Measurements from ENCODE around the gene PSPC1. TPM values are rescaled to one million over a fixed set of nuclear protein-coding genes. Genes with fewer than 3 reads are reported as not detected.
"Not testable (repeated sequence)": the region's sequence is repeated elsewhere in the genome, so short reads cannot be mapped to it uniquely, and the experiment has no call there.

PSPC1 gene
- total RNA-seq, 4 donors from 2014 or later, result 41.6 to 53.8 (median 44.1) TPM

DNA sequence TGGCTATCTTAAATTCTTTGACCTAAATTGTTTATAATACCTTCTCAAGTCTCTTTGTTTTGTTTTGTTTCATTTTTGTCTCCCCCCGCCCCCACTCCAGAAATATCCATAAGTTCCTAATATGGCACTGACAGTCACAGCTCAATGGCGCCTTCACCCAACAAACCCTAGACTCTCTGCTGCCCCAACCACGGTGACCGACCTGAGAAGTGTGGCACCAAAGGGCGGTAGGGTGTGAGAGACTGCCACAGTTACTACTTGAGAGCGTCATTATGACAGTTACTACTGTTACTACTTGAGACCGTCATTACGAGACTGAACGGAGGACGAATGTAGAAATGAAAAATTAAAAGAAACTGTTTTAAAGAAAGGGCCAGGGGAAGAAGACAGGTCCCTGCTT is 34.4 kb upstream of the PSPC1 start:
- TF ChIP-seq, protein P1, sequence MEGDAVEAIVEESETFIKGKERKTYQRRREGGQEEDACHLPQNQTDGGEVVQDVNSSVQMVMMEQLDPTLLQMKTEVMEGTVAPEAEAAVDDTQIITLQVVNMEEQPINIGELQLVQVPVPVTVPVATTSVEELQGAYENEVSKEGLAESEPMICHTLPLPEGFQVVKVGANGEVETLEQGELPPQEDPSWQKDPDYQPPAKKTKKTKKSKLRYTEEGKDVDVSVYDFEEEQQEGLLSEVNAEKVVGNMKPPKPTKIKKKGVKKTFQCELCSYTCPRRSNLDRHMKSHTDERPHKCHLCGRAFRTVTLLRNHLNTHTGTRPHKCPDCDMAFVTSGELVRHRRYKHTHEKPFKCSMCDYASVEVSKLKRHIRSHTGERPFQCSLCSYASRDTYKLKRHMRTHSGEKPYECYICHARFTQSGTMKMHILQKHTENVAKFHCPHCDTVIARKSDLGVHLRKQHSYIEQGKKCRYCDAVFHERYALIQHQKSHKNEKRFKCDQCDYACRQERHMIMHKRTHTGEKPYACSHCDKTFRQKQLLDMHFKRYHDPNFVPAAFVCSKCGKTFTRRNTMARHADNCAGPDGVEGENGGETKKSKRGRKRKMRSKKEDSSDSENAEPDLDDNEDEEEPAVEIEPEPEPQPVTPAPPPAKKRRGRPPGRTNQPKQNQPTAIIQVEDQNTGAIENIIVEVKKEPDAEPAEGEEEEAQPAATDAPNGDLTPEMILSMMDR (IDR thresholded peaks at IDR 0.05 in 4 of 5, conservative IDR thresholded peaks at IDR 0.05 in 1 of 5), result no peak
- TF ChIP-seq POLR2A (IDR thresholded peaks at IDR 0.05), result no peak
- Histone ChIP-seq H3K36me3 (peaks cover 0 to 15% of the 10 kb centered on the region in 2 donors), H3K4me3 (no peak overlapping the region), H3K4me1 (no peaks in the 10 kb centered on the region), H3K27me3 (no peaks in the 10 kb centered on the region), H3K27ac (no peak overlapping the region), H3K9me3 (no peaks in the 10 kb centered on the region)
- intact Hi-C loops (cut with DNase I; ENCODE audit: low total_unique reads) (no loop called here), in situ Hi-C loops (cut with MboI; ENCODE audit: low sequenced_read_pairs in 4 of 4) (no loop called here)
- ATAC-seq, result no peak
- DNase-seq, result no peak

GRCh38 chr13:19815842-19816241 is 33.1 kb upstream of the PSPC1 start:
- H3K4me1 ChIP-seq; DNase-seq; H3K9me3 ChIP-seq; ATAC-seq; H3K4me3 ChIP-seq; H3K27me3 ChIP-seq; H3K27ac ChIP-seq; intact Hi-C loops (cut with DNase I; ENCODE audit: low total_unique reads); in situ Hi-C loops (cut with MboI; ENCODE audit: low sequenced_read_pairs in 4 of 4): not testable (repeated sequence)
- peaks cover 0 to 15% of the 10 kb centered on the region in 2 donors for H3K36me3 ChIP-seq

GRCh38 chr13:19810996-19811881 is 28.5 kb upstream of the PSPC1 start:
- Histone ChIP-seq H3K36me3 (no peaks in the 10 kb centered on the region), H3K4me1 (no peaks in the 10 kb centered on the region), H3K27ac (no peak overlapping the region), H3K9me3 (no peaks in the 10 kb centered on the region), H3K4me3 (no peak overlapping the region), H3K27me3 (no peaks in the 10 kb centered on the region)
- intact Hi-C loops (cut with DNase I; ENCODE audit: low total_unique reads), result no loop called here
- ATAC-seq, result no peak
- TF ChIP-seq, protein P1 (IDR thresholded peaks at IDR 0.05 in 4 of 5, conservative IDR thresholded peaks at IDR 0.05 in 1 of 5), result no peak
- no peak for TF ChIP-seq POLR2A (IDR thresholded peaks at IDR 0.05)
- no peak for DNase-seq
- in situ Hi-C loops (cut with MboI; ENCODE audit: low sequenced_read_pairs in 4 of 4), result no loop called here

- no peak for TF ChIP-seq POLR2A (IDR thresholded peaks at IDR 0.05)
- TF ChIP-seq, protein P1 (IDR thresholded peaks at IDR 0.05 in 4 of 5, conservative IDR thresholded peaks at IDR 0.05 in 1 of 5), result no peak
- no peak for ATAC-seq
- Histone ChIP-seq H3K9me3 (no peaks in the 10 kb centered on the region), H3K36me3 (no peaks in the 10 kb centered on the region), H3K27ac (no peak overlapping the region), H3K27me3 (no peaks in the 10 kb centered on the region), H3K4me3 (no peak overlapping the region), H3K4me1 (no peaks in the 10 kb centered on the region)
- no peak for DNase-seq
- in situ Hi-C loops (cut with MboI; ENCODE audit: low sequenced_read_pairs in 4 of 4) (no loop called here), intact Hi-C loops (cut with DNase I; ENCODE audit: low total_unique reads) (no loop called here)
These were observed 27.4 kb upstream of the PSPC1 start for GRCh38 chr13:19810151-19810550.

DNA sequence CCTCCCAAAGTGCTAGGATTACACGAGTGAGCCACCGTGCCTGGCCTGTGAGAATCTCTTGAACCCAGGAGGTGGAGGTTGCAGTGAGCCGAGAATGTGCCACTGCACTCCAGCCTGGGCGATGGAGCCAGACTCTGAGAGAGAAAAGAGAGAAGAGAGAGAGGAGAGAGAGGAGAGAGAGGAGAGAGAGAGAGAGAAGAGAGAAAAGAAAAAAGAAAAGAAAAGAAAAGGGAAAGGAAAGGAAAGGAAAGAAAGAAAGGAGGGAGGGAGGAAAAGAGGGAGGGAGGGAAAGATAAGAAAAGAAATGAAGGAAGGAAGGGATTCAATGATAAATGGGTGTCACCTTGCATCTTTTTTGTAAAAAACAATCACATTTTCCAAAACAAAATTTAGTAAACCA is 23.0 kb upstream of the PSPC1 start:
- no peaks in the 10 kb centered on the region for H3K4me1 ChIP-seq
- TF ChIP-seq, protein P1 (IDR thresholded peaks at IDR 0.05 in 4 of 5, conservative IDR thresholded peaks at IDR 0.05 in 1 of 5), result no peak
- TF ChIP-seq POLR2A (IDR thresholded peaks at IDR 0.05), result no peak
- intact Hi-C loops (cut with DNase I; ENCODE audit: low total_unique reads), result no loop called here

More for the DNA sequence above, 23.0 kb upstream of the PSPC1 start:
- no peak overlapping the region for H3K4me3 ChIP-seq
- ATAC-seq (no peak), DNase-seq (no peak)
- H3K9me3 ChIP-seq, result no peaks in the 10 kb centered on the region
- no peak overlapping the region for H3K27ac ChIP-seq
- H3K36me3 ChIP-seq, result no peaks in the 10 kb centered on the region
- no peaks in the 10 kb centered on the region for H3K27me3 ChIP-seq
- in situ Hi-C loops (cut with MboI; ENCODE audit: low sequenced_read_pairs in 4 of 4), result no loop called here

Measured in gastrocnemius medialis (tissue), 4 donors.